Kidney tubule cell (primary cell): Measurements from ENCODE around the gene BHMT.
"Not testable (repeated sequence)": the region's sequence is repeated elsewhere in the genome, so short reads cannot be mapped to it uniquely, and the experiment has no call there.

ENCODE experiments used
- DNase-seq: peaks from one replicate; pipeline ENCODE4 v3.0.0-alpha.2; 2018; ENCODE audit warnings: low spot score

The BHMT gene

GRCh38 chr5:79172269-79172668 is 60.7 kb downstream of the BHMT start:
- DNase-seq = no peak

GRCh38 chr5:79173626-79174025 is 62.0 kb downstream of the BHMT start:
- DNase-seq = no peak

DNA sequence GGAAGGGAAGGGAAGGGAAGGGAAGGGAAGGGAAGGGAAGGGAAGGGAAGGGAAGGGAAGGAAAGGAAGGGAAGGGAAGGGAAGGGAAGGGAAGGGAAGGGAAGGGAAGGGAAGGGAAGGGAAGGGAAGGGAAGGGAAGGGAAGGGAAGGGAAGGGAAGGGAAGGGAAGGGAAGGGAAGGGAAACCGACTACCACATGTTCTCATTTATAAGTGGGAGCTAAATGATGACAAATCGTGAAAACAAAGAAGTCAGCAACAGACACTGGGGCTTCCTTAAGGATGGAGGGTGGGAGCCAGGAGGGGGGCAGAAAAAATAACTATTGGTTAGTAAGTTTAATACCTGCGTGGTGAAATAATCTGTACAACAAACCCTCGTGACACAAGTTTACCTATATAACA is 68.8 kb downstream of the BHMT start:
- not testable (repeated sequence) for DNase-seq

GRCh38 chr5:79181419-79182022 is 69.9 kb downstream of the BHMT start:
- no peak for DNase-seq
